ENCODE measurements around the gene MTA1.

The MTA1 gene

DNA sequence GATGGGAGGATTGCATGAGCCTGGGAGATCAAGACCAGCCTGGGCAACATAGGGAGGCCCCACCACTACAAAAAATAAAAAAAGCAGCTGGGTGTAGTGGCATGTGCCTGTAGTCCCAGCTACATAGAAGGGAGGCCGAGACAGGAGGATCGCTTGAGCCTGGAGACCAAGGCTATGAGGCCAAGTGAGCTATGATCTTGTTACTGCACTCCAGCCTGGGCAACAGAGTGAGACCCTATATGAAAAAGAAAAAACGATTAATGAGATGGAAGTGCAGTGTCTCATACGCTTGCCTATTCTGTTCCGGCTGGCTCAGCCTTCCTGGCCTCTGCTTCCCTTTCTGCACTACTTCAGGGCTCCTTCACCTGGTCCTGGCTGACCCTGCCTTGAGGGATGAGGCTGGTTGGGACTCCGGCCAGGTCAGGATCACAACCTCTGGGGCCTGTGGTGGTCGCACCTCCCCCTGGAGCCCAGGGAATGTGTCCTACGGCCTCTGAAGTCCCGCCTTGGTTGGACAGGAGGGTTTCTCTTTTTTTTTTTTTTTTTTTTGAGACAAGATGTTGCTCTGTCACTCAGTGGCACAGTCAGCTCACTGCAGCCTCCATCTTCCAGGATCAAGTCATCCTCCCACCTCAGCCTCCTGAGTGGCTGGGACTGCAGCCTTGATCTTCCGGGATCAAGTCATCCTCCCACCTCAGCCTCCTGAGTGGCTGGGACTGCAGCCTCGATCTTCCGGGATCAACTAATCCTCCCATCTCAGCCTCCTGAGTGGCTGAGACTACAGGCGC is 82.1 kb downstream of the MTA1 start:
- no peak for DNase-seq

GRCh38 chr14:105502446-105503295 is 83.0 kb downstream of the MTA1 start:
- no peak for DNase-seq

DNA sequence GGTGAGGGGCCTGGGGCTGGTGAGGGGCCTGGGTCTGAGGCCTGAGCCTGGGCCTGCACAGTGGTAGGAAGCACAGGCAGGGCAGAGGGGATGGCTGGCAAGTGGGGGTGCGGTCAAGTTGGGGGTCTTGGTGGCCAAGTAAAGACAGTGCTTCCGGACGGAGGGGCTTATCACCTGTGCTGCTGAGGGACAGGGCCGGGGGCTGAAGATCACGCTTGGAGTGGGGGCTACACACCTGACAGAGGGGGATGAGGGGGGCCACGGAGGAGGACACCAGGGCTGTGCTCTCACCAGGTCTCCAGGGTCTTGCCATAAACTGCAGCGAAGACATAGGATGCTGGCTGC is 83.6 kb downstream of the MTA1 start:
- DNase-seq: no peak

DNA sequence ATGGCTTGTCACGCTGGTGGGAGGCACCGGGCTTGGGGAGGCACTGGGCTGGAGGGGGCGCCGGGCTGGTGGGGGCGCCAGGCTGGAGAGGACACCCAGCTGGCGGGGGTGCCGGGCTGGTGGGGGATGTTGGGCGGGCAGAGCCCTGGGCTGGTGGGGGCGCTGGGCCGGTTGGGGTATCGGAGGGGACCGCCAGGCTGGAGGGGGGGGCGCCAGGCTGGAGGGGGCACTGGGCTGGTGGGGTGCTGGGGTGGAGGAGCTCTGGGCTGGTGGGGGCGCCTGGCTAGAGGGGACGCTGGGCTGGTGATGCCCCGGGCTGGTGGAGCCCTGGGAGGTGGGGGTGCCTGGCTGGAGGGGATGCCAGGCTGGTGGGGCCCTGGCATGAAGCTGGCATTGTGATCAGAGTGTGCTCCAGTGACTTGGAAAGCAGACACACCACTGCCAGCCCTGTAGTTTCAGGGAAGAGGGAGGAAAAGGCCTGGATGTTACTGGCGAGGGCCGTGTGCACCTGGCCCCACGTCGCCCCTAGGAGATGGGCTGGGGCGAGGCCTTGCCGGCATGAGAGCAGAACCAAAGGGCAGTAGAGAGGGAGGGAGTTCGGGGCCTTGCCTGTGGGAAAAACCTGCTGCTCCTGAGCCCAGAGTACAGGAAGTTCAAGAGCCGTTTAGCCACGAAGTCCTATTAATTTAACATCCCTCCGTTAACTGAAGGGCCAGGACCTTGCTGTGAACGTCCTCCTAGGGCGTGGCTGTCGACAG is 84.5 kb downstream of the MTA1 start:
- DNase-seq: no peak

- no peak for DNase-seq
Observed at GRCh38 chr14:105505101-105505500, 85.5 kb downstream of the MTA1 start.

DNA sequence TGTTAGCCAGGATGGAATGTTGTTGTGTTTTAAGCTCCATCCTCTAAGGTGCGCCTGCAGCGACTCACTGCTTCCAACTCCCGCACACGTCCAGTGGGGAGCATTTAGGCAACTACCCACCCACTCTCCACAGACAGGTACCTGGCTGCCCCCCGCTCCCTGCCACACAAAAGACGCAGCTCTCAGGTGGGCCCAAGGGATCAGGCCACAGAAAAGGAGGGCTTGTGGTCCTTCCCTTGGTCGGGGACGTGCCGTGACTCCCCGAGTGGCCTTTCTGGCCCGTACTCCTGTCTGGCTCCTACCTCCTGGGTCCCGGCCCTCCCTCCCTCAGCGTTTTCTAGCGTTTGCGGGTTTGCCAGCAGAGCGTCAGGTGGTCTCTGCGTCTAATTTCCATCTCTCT is 87.6 kb downstream of the MTA1 start:
- DNase-seq: no peak

GRCh38 chr14:105508069-105508468 is 88.4 kb downstream of the MTA1 start:
- DNase-seq: no peak

GRCh38 chr14:105508601-105509000 is 89.0 kb downstream of the MTA1 start:
- no peak for DNase-seq

- DNase-seq: no peak
Observed at GRCh38 chr14:105517096-105517495, 97.5 kb downstream of the MTA1 start.

GRCh38 chr14:105519946-105520698 is 100.5 kb downstream of the MTA1 start:
- DNase-seq: no peak

Data from NCI-H69 (cell line).